Activated CD8-positive, alpha-beta memory T cell treated with anti-CD3 and anti-CD28 coated beads, Interleukin-2, amount 50 U/mL, for 48 hours (primary cell): ENCODE results near the gene SPRY2.

Experiments
- DNase-seq: peaks from one replicate; pipeline ENCODE4 v3.0.0-alpha.2; 2020

The SPRY2 gene

GRCh38 chr13:80312012-80312704 lies 28.8 kb downstream of the SPRY2 start:
- DNase-seq, result no peak

GRCh38 chr13:80309926-80310325 lies 31.0 kb downstream of the SPRY2 start:
- DNase-seq, result no peak

GRCh38 chr13:80307401-80307987 lies 33.4 kb downstream of the SPRY2 start:
- DNase-seq, result no peak

GRCh38 chr13:80306337-80306972 lies 34.5 kb downstream of the SPRY2 start:
- no peak for DNase-seq

GRCh38 chr13:80305737-80306136 lies 35.2 kb downstream of the SPRY2 start:
- no peak for DNase-seq

GRCh38 chr13:80303225-80303811 lies 37.6 kb downstream of the SPRY2 start:
- no peak for DNase-seq

- DNase-seq, result no peak
Observed at GRCh38 chr13:80299046-80299445, 41.9 kb downstream of the SPRY2 start.

GRCh38 chr13:80297503-80297902 lies 43.4 kb downstream of the SPRY2 start:
- DNase-seq, result no peak

GRCh38 chr13:80297094-80297493 lies 43.8 kb downstream of the SPRY2 start:
- DNase-seq, result no peak

GRCh38 chr13:80296638-80297037 lies 44.3 kb downstream of the SPRY2 start:
- no peak for DNase-seq

- DNase-seq, result no peak
Observed at GRCh38 chr13:80290591-80290990, 50.3 kb downstream of the SPRY2 start.
